Mesothelial cell of epicardium (in vitro differentiated cells): ENCODE measurements around the gene SLF2. TPM values are rescaled to one million over a fixed set of nuclear protein-coding genes. Genes with fewer than 3 reads are reported as not detected.

ENCODE experiments used
- DNase-seq, 2 experiments: peaks; one replicate each; pipeline ENCODE4 v3.0.0; 2021; ENCODE audit warnings: low spot score in 2 of 2; ENCODE audit not compliant: unreplicated experiment in 2 of 2
- H3K27ac Mint-ChIP-seq: 2 replicates; pipeline ENCODE4 v1.8.0; 2021; ENCODE audit warnings: mixed read lengths
- H3K27me3 Mint-ChIP-seq: 2 replicates; pipeline ENCODE4 v1.8.0; 2021; ENCODE audit warnings: low read depth, mixed read lengths
- H3K36me3 Mint-ChIP-seq: 2 replicates; pipeline ENCODE4 v1.8.0; 2021; ENCODE audit warnings: mixed read lengths
- H3K4me1 Mint-ChIP-seq: 2 replicates; pipeline ENCODE4 v1.8.0; 2021; ENCODE audit warnings: mixed read lengths
- H3K4me3 Mint-ChIP-seq: 2 replicates; pipeline ENCODE4 v1.8.0; 2021; ENCODE audit warnings: mild to moderate bottlenecking, moderate library complexity, mixed read lengths
- H3K9me3 Mint-ChIP-seq: 2 replicates; pipeline ENCODE4 v1.8.0; 2021; ENCODE audit warnings: mixed read lengths
- total RNA-seq: library from RNA; stranded (reverse); gene quantifications from 3 replicates; pipeline ENCODE4 v1.2.1, GENCODE V29; 2021
- TF ChIP-seq, protein P1 (sequence below): fragments of 200-600 bp; sonication (generic); IDR thresholded peaks from one replicate; pipeline ENCODE4 v1.5.0; 2021; ENCODE audit warnings: antibody characterized with exemption; ENCODE audit not compliant: unreplicated experiment

SLF2 gene
- total RNA-seq, 1 donor from 2014 or later: 35.5 TPM

GRCh38 chr10:100912013-100912604 lies 654 bp upstream of the SLF2 start:
- TF ChIP-seq, protein P1, sequence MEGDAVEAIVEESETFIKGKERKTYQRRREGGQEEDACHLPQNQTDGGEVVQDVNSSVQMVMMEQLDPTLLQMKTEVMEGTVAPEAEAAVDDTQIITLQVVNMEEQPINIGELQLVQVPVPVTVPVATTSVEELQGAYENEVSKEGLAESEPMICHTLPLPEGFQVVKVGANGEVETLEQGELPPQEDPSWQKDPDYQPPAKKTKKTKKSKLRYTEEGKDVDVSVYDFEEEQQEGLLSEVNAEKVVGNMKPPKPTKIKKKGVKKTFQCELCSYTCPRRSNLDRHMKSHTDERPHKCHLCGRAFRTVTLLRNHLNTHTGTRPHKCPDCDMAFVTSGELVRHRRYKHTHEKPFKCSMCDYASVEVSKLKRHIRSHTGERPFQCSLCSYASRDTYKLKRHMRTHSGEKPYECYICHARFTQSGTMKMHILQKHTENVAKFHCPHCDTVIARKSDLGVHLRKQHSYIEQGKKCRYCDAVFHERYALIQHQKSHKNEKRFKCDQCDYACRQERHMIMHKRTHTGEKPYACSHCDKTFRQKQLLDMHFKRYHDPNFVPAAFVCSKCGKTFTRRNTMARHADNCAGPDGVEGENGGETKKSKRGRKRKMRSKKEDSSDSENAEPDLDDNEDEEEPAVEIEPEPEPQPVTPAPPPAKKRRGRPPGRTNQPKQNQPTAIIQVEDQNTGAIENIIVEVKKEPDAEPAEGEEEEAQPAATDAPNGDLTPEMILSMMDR: no peak
- H3K4me1 Mint-ChIP-seq: peaks cover 43% of the 10 kb centered on the region
- no peaks in the 10 kb centered on the region for H3K9me3 Mint-ChIP-seq
- no peak for DNase-seq
- no peaks in the 10 kb centered on the region for H3K27me3 Mint-ChIP-seq
- peaks cover 5% of the 10 kb centered on the region for H3K36me3 Mint-ChIP-seq
- H3K4me3 Mint-ChIP-seq: peak overlapping the region; percentile 99
- H3K27ac Mint-ChIP-seq: peak overlapping the region; percentile 63

DNA sequence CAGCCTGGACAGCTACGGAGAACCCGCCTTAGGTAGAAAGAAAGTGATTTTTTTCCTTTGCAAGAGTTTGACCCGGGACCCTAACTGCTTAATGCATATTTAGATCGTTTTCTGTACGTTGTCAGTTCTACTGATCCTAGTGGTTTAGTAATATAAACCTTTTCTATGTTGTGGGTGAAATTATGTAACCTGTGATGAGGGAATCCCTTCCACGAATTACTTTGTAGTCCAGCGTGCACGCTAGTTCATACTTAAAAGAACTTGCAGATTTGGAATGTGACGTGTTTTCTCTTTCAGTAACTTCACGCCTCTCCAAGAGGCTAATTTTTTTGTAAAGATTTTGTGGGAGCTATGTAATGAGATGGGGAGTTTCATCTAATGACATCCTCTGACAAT lies 705 bp downstream of the SLF2 start:
- Mint-ChIP-seq H3K27ac (peak overlapping the region; percentile 97), H3K9me3 (no peaks in the 10 kb centered on the region), H3K4me3 (peak overlapping the region; percentile 99), H3K27me3 (no peaks in the 10 kb centered on the region), H3K36me3 (peaks cover 8% of the 10 kb centered on the region), H3K4me1 (peaks cover 43% of the 10 kb centered on the region)
- no peak for DNase-seq
- TF ChIP-seq, protein P1: no peak

GRCh38 chr10:100917071-100917470 lies 4.3 kb downstream of the SLF2 start:
- Mint-ChIP-seq H3K27me3 (no peaks in the 10 kb centered on the region), H3K4me1 (peaks cover 25% of the 10 kb centered on the region), H3K4me3 (no peak overlapping the region), H3K9me3 (no peaks in the 10 kb centered on the region), H3K27ac (no peak overlapping the region), H3K36me3 (peaks cover 13% of the 10 kb centered on the region)
- DNase-seq: no peak
- TF ChIP-seq, protein P1: no peak

- peaks cover 38% of the 10 kb centered on the region for H3K36me3 Mint-ChIP-seq
- TF ChIP-seq, protein P1: no peak
- H3K4me1 Mint-ChIP-seq: peaks cover 12% of the 10 kb centered on the region
- H3K27me3 Mint-ChIP-seq: no peaks in the 10 kb centered on the region
- DNase-seq: no peak
- H3K4me3 Mint-ChIP-seq: no peak overlapping the region
- no peaks in the 10 kb centered on the region for H3K9me3 Mint-ChIP-seq
- H3K27ac Mint-ChIP-seq: no peak overlapping the region
These were observed 10.8 kb downstream of the SLF2 start for GRCh38 chr10:100923580-100923979.

DNA sequence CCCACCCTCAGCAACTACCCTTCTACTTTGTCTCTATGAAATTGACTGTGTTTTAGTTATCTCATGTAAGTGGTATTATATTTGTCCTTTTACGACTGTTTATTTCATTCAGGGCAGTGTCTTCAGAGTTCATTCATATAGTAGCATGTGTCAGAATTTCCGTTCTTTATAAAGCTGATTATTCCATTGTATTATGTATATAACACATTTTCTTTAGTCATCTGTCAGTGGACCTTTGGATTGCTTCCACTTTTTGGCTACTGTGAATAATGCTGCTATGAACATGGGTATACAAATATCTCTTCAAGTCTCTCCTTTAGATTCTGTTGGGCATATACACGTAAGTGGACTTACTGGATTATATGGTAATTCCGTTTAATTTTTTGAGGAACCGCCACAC lies 14.5 kb downstream of the SLF2 start:
- Mint-ChIP-seq H3K4me3 (no peak overlapping the region), H3K36me3 (peaks cover 47% of the 10 kb centered on the region), H3K4me1 (peaks cover 12% of the 10 kb centered on the region), H3K9me3 (no peaks in the 10 kb centered on the region), H3K27ac (no peak overlapping the region), H3K27me3 (no peaks in the 10 kb centered on the region)
- TF ChIP-seq, protein P1: no peak
- no peak for DNase-seq

DNA sequence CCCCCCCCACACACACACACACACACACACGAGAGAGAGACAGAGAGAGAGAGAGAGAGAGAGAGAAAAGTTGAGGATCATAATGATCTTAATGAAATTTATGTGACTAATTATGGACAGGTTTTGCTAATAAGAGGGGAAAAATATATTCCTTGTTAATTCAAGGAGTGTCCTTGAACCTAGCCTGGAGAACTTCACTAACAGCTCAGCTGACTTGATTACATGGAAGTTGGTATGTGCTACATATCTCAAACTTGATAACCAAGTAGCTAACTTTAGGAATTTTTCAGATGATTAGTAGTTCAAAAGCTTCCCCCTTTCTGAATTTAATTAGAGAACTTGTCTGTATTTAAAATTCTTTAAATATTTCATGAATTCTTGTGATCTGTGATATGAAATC lies 15.3 kb downstream of the SLF2 start:
- Mint-ChIP-seq H3K4me1 (peaks cover 12% of the 10 kb centered on the region), H3K27ac (peak overlapping the region; percentile 66), H3K4me3 (no peak overlapping the region), H3K9me3 (no peaks in the 10 kb centered on the region), H3K27me3 (no peaks in the 10 kb centered on the region), H3K36me3 (peaks cover 53% of the 10 kb centered on the region)
- TF ChIP-seq, protein P1: no peak
- DNase-seq: no peak
